ENCODE results near the gene SPATA6. TPM values are rescaled to one million over a fixed set of nuclear protein-coding genes. Genes with fewer than 3 reads are reported as not detected.

The SPATA6 gene
- total and polyA plus RNA-seq, 2 of the 13 experiments (the other 11 are each of a cell fraction or from before 2014, with no cell fraction given): 0.81 to 3.3 TPM

GRCh38 chr1:48418742-48419141 is 53.3 kb downstream of the SPATA6 start:
- no peak for DNase-seq (ENCODE audit: low spot score)
- intact Hi-C loops (cut with micrococcal nuclease; ENCODE audit: unreplicated experiment) (no loop called here), in situ Hi-C loops (cut with HindIII; ENCODE audit: extremely low pct_ligation_motif_present, low pct_unique_long_range_greater_than_20kb) (no loop called here)
- TF ChIP-seq HNRNPK (IDR thresholded peaks at IDR 0.05; ENCODE audit: low read depth, low read length, poor library complexity, severe bottlenecking): peak; percentile 81
- TF ChIP-seq RFXANK (CRISPR knock-in tag; IDR thresholded peaks at IDR 0.05): no peak
- Histone ChIP-seq H4K20me1 (ENCODE audit: insufficient read depth, low read length) (no peaks in the 10 kb centered on the region), H3K9ac (ENCODE audit: insufficient read depth, low read depth, low read length) (no peak overlapping the region), H3K79me2 (ENCODE audit: insufficient read depth, low read length) (no peaks in the 10 kb centered on the region), H3K4me1 (ENCODE audit: insufficient read depth, low read length) (no peaks in the 10 kb centered on the region), H2AFZ (ENCODE audit: low read length) (no peak overlapping the region), H3K27ac (ENCODE audit: extremely low read length, insufficient read depth, low read length) (no peak overlapping the region), H3K36me3 (replicated peaks in 1 of 2; ENCODE audit: control insufficient read depth in 1 of 2, insufficient read depth in 2 of 2, low read length in 2 of 2) (no peaks in the 10 kb centered on the region), H3K4me3 (replicated peaks in 1 of 3; ENCODE audit: insufficient read depth in 1 of 3, low read depth in 2 of 3, low read length in 3 of 3) (no peak overlapping the region), H3K4me2 (ENCODE audit: low read depth, low read length) (no peak overlapping the region), H3K9me3 (ENCODE audit: low read length) (no peaks in the 10 kb centered on the region), H3K27me3 (ENCODE audit: control insufficient read depth in 1 of 2, insufficient read depth in 2 of 2, low read length in 2 of 2) (no peaks in the 10 kb centered on the region)
- ATAC-seq: no peak
- no TSS peak for BruUV-seq (replicated peaks)
- no peak for FAIRE-seq
- ChIA-PET POLR2A (no interaction called here), CTCF (ENCODE audit: low intra/inter-chr PET ratio, low total read pairs) (no interaction called here)
- WGBS (ENCODE audit: low lambda C conversion rate): 94% methylated on average over 1 of the region's 1 CpG

GRCh38 chr1:48415050-48415449 is 57.0 kb downstream of the SPATA6 start:
- DNase-seq (ENCODE audit: low spot score): no peak
- H4K20me1 ChIP-seq (ENCODE audit: insufficient read depth, low read length): no peaks in the 10 kb centered on the region
- 69% methylated on average over 4 of the region's 4 CpGs for WGBS (ENCODE audit: low lambda C conversion rate)
- intact Hi-C loops (cut with micrococcal nuclease; ENCODE audit: unreplicated experiment) (no loop called here), in situ Hi-C loops (cut with HindIII; ENCODE audit: extremely low pct_ligation_motif_present, low pct_unique_long_range_greater_than_20kb) (no loop called here)
- H2AFZ ChIP-seq (ENCODE audit: low read length): no peak overlapping the region
- no peak overlapping the region for H3K27ac ChIP-seq (ENCODE audit: extremely low read length, insufficient read depth, low read length)
- H3K79me2 ChIP-seq (ENCODE audit: insufficient read depth, low read length): no peaks in the 10 kb centered on the region
- no peak overlapping the region for H3K4me2 ChIP-seq (ENCODE audit: low read depth, low read length)
- no peaks in the 10 kb centered on the region for H3K4me1 ChIP-seq (ENCODE audit: insufficient read depth, low read length)
- no peaks in the 10 kb centered on the region for H3K27me3 ChIP-seq (ENCODE audit: control insufficient read depth in 1 of 2, insufficient read depth in 2 of 2, low read length in 2 of 2)
- CTCF ChIA-PET (ENCODE audit: low intra/inter-chr PET ratio, low total read pairs): no interaction called here
- H3K36me3 ChIP-seq (replicated peaks in 1 of 2; ENCODE audit: control insufficient read depth in 1 of 2, insufficient read depth in 2 of 2, low read length in 2 of 2): no peaks in the 10 kb centered on the region
- FAIRE-seq: no peak
- H3K4me3 ChIP-seq (replicated peaks in 1 of 3; ENCODE audit: insufficient read depth in 1 of 3, low read depth in 2 of 3, low read length in 3 of 3): no peak overlapping the region
- no TSS peak for BruUV-seq (replicated peaks)
- no peak overlapping the region for H3K9ac ChIP-seq (ENCODE audit: insufficient read depth, low read depth, low read length)
- POLR2A ChIA-PET: no interaction called here
- no peaks in the 10 kb centered on the region for H3K9me3 ChIP-seq (ENCODE audit: low read length)
- ATAC-seq: no peak
- TF ChIP-seq PLSCR1 (CRISPR knock-in tag; IDR thresholded peaks at IDR 0.05; ENCODE audit: borderline replicate concordance): no peak
- no peak for TF ChIP-seq TCF7 (IDR thresholded peaks at IDR 0.05; ENCODE audit: low read depth)
- no peak for TF ChIP-seq TCF7L2 (IDR thresholded peaks at IDR 0.05; ENCODE audit: low read depth, low read length)
- TF ChIP-seq ZNF17 (CRISPR knock-in tag; IDR thresholded peaks at IDR 0.05): no peak
- no peak for TF ChIP-seq ZMYM4 (CRISPR knock-in tag; IDR thresholded peaks at IDR 0.05)
- TF ChIP-seq BCL3 (CRISPR knock-in tag; IDR thresholded peaks at IDR 0.05): no peak
- no peak for TF ChIP-seq THAP11 (CRISPR knock-in tag; IDR thresholded peaks at IDR 0.05)
- TF ChIP-seq KDM5B (CRISPR knock-in tag; IDR thresholded peaks at IDR 0.05; ENCODE audit: borderline replicate concordance): no peak
- TF ChIP-seq SRY (CRISPR knock-in tag; IDR thresholded peaks at IDR 0.05): no peak
- no peak for TF ChIP-seq ZNF660 (CRISPR knock-in tag; IDR thresholded peaks at IDR 0.05; ENCODE audit: borderline replicate concordance, low read depth)
- no peak for TF ChIP-seq TBX2 (CRISPR knock-in tag; IDR thresholded peaks at IDR 0.05; ENCODE audit: borderline replicate concordance)
- no peak for TF ChIP-seq THAP9 (CRISPR knock-in tag; IDR thresholded peaks at IDR 0.05; ENCODE audit: borderline replicate concordance)
- no peak for TF ChIP-seq ZNF564 (CRISPR knock-in tag; IDR thresholded peaks at IDR 0.05)
- TF ChIP-seq PITX1 (CRISPR knock-in tag; IDR thresholded peaks at IDR 0.05): no peak

Data from HepG2 (cell line).